SJSA1 (cell line): ENCODE measurements around the gene BNIP5. TPM values are rescaled to one million over a fixed set of nuclear protein-coding genes. Genes with fewer than 3 reads are reported as not detected.

ENCODE experiments used
- DNase-seq, 2 experiments: peaks; one replicate each; pipeline ENCODE4 v3.0.0-alpha.2; 2015 to 2020; ENCODE audit warnings: low spot score in 2 of 2, low read depth in 1 of 2
- H3K27ac ChIP-seq: fragments of 250-450 bp; sonication (Bioruptor Pico); 2 replicates; pipeline ENCODE4 v1.5.1; 2020; ENCODE audit warnings: mild to moderate bottlenecking, moderate library complexity
- H3K27me3 ChIP-seq: fragments of 250-450 bp; sonication (Bioruptor Pico); replicated peaks from 2 replicates; pipeline ENCODE4 v1.5.1; 2020; ENCODE audit warnings: mild to moderate bottlenecking, moderate library complexity
- H3K36me3 ChIP-seq: fragments of 250-450 bp; sonication (Bioruptor Pico); 2 replicates; pipeline ENCODE4 v1.5.1; 2020; ENCODE audit warnings: mild to moderate bottlenecking
- H3K4me1 ChIP-seq: fragments of 250-450 bp; sonication (Bioruptor Pico); replicated peaks from 2 replicates; pipeline ENCODE4 v1.6.1; 2021; ENCODE audit warnings: mild to moderate bottlenecking
- H3K4me3 ChIP-seq: fragments of 250-450 bp; sonication (Bioruptor Pico); 2 replicates; pipeline ENCODE4 v1.5.1; 2020; ENCODE audit warnings: mild to moderate bottlenecking
- H3K9me3 ChIP-seq: fragments of 250-450 bp; sonication (Bioruptor Pico); replicated peaks from 2 replicates; pipeline ENCODE4 v1.5.1; 2020; ENCODE audit warnings: mild to moderate bottlenecking
- total RNA-seq: library from RNA; depleted of rRNA; stranded (reverse); fragments of >200 nt; shearing (Covaris generic); gene quantifications from 2 replicates; pipeline ENCODE4 v1.2.3, GENCODE V29; 2014

The BNIP5 gene
- total RNA-seq, 1 experiment from 2014 or later = not detected

DNA sequence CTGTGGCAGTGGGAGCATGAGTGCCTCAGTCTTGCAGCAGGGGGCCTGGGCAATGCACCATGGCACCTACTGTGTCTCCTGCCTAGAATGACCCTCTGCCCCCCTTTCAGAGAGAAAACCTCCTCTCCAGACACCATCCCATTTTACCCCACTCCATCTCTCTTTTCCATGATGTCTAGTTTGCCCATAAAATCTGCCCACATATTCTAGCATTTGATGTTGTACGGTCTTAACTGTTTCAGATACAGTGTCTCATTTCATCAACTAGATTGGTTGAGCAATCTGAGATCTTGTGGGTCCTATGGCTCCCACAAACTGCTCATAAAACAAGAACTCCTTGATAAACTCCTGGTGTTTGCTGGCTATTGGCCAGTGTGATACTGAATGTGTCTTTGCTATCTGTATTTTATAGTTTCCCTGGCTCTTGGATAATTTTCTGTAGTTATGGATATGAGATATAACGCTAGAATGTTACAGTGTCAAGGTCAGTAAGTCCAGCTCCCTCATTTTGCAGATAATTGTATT, 58.7 kb downstream of the BNIP5 start:
- Histone ChIP-seq H3K4me3 (no peak overlapping the region), H3K27me3 (peaks cover 8% of the 10 kb centered on the region)

DNA sequence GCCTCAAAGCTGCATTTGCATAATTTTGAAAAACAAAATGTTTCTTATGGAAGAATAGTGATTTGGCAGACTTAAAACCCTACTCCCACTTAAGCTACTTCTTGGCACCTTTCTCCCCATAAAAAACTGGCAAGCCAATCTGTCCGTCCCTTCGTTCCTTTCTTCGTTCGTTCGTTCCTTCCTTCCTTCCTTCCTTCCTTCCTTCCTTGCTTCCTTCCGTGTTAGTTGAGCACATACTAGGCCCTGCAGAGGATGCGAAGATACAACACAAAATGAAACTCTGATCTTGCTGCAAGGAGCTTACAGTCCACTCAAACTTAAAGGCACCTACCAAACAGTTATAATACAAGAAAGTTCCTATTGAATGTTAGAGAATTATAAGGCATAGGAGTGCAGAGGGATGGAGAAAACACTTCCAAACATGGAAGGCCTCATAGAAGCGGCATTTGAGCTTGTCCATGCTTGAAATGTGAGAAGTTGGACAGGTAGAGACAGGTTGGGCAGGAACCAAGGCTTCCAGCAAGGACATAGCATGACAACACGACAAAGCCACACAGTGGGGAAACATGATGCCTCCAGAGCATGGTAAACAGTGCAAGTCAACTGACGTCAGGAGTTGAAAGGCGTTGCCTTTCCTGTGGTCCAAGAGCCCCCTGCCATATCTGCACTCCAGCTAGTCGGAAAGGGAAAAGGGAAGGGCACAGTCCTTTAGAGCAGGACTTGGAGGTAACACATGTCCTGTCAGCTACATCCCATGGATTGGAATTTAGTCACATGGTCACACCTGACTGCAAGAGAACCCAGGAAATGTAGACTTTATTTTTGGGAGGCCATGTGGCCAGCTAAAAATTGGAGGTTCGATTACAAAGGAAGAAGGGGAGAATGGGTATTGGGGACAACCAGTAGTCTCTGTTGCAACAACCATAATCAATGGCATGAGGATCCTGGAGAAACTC, 59.8 kb downstream of the BNIP5 start:
- Histone ChIP-seq H3K36me3 (no peaks in the 10 kb centered on the region), H3K4me1 (no peaks in the 10 kb centered on the region), H3K9me3 (no peaks in the 10 kb centered on the region), H3K27me3 (peaks cover 8% of the 10 kb centered on the region), H3K4me3 (no peak overlapping the region), H3K27ac (no peak overlapping the region)
- DNase-seq = no peak

More for the DNA sequence above, 58.7 kb downstream of the BNIP5 start:
- Histone ChIP-seq H3K9me3 (no peaks in the 10 kb centered on the region), H3K36me3 (no peaks in the 10 kb centered on the region), H3K27ac (no peak overlapping the region), H3K4me1 (no peaks in the 10 kb centered on the region)
- DNase-seq = no peak

DNA sequence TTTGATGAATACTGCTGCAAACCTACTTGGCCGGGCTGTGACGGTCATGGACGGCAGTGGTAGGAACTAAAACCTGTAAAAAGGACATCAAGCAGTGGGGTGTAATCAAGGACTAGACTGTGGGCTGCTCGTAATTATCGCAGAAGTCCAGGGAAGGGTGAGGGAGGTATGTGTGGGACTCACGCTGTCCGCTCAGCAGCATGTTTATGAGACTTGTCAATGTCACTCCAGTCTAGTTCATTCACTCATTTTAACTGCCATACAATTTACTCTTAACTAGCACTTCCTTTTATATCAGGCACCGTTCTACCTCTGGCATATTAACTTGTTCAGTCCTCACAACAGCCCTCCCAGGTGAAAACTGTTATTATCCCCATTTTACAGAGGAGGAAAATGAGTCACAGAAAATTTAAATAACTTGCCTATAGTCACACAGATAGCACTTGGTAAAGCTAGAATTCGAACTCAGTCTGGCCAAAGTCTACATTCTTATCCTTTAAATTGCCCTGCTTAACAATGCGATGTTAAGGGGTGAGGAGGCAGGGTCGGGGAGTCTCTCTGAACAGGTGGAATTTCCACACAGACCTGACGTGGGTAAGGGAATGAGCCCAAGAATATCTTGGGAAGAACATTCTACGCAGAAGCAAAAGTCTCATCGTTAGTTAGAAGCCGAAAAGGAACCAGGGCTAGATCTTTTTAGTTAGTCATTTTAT, 62.7 kb downstream of the BNIP5 start:
- Histone ChIP-seq H3K4me3 (no peak overlapping the region), H3K36me3 (no peaks in the 10 kb centered on the region), H3K9me3 (no peaks in the 10 kb centered on the region), H3K27ac (no peak overlapping the region), H3K4me1 (no peaks in the 10 kb centered on the region), H3K27me3 (peaks cover 8% of the 10 kb centered on the region)
- DNase-seq = no peak

DNA sequence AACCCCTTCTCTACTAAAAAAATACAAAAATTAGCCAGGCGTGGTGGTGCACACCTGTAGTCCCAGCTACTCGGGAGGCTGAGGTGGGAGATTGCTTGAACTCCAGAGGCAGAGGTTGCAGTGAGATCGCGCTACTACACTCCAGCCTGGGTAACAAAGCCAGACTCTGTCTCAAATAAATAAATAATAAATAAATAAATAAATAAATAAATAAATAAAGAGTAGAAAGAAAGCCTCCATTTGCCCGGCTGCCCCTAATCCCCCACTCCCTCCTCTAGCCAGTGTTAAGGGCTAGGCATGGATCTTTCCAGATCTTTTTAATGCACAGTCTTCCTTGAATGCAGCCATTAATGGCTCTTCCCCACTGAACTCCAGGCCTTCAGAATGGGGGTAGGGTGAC, 63.6 kb downstream of the BNIP5 start:
- H3K27ac ChIP-seq = no peak overlapping the region
- no peaks in the 10 kb centered on the region for H3K36me3 ChIP-seq
- no peaks in the 10 kb centered on the region for H3K4me1 ChIP-seq
- no peaks in the 10 kb centered on the region for H3K9me3 ChIP-seq
- H3K27me3 ChIP-seq = peaks cover 8% of the 10 kb centered on the region
- DNase-seq = no peak
- no peak overlapping the region for H3K4me3 ChIP-seq

DNA sequence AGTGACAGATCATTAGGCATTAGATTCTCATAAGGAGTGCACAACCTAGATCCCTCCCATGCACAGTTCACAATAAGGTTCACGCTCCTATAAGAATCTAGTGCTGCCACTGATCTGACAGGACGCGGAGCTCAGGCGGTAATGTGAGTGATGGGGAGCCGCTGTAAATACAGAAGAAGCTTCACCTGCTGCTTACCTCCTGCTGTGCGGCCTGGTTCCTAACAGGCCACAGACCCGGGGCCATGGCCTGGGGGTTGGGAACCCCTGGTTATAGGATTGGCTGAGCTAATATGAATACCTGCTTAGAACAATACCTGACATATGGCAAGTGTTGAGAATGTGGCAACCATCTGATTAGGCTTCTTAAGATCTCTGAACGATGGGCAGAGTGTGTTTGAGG, 64.5 kb downstream of the BNIP5 start:
- H3K36me3 ChIP-seq = no peaks in the 10 kb centered on the region
- peaks cover 8% of the 10 kb centered on the region for H3K27me3 ChIP-seq

DNA sequence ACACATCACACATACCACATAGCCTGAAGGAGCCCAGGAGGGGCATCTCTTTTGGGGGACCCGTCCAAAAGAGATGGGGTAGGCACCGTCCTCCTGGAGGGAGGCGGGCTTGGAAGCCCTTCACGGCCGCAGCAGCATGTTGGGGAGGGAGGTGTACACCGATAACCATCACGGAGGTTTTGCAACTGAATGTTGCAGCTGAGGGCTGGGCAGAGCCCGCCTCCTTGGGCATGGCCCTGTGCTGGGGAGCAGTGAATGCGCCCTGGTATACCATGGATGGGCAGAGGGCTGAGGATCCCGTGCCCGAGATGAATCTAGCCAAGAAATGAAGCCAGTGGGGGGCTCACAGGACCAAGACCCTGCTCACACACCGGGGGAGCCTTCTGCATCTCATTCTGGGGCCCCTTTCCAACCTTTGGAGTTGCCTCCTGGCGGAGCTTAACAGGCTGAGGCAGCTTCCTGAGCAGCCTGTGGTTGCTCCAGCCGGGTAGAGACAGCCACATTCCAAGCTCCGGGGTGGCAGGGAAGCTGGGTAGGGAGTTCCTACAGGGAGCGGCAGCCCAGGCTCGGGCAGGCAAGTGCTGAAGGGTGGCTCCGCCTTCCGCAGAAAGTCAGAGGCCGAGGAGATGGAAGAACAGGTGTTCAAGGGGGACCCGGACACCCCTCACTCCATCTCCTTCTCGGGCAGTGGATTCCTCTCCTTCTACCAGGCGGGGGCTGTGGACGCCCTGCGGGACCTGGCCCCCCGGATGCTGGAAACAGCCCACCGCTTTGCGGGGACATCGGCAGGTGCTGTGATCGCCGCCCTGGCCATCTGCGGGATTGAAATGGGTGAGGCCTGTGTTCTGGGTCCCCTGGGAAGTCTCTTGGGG, 66.6 kb downstream of the BNIP5 start, which contains the start of gene PNPLA1:
TSS of gene PNPLA1 (plus strand) at position 227 of the 872 bp plus-strand sequence. CDS start at position 627, 400 bp downstream.
- Histone ChIP-seq H3K4me1 (no peaks in the 10 kb centered on the region), H3K36me3 (no peaks in the 10 kb centered on the region), H3K27me3 (peaks cover 4% of the 10 kb centered on the region), H3K4me3 (no peak within 1 kb of the TSS), H3K27ac (no peak within 1 kb of the TSS), H3K9me3 (no peaks in the 10 kb centered on the region; the same call in 1 of the 2 replicates)
- no peak for DNase-seq

More for the DNA sequence above, 64.5 kb downstream of the BNIP5 start:
- H3K9me3 ChIP-seq = no peaks in the 10 kb centered on the region
- H3K27ac ChIP-seq = no peak overlapping the region
- no peak for DNase-seq
- H3K4me3 ChIP-seq = no peak overlapping the region
- no peaks in the 10 kb centered on the region for H3K4me1 ChIP-seq

DNA sequence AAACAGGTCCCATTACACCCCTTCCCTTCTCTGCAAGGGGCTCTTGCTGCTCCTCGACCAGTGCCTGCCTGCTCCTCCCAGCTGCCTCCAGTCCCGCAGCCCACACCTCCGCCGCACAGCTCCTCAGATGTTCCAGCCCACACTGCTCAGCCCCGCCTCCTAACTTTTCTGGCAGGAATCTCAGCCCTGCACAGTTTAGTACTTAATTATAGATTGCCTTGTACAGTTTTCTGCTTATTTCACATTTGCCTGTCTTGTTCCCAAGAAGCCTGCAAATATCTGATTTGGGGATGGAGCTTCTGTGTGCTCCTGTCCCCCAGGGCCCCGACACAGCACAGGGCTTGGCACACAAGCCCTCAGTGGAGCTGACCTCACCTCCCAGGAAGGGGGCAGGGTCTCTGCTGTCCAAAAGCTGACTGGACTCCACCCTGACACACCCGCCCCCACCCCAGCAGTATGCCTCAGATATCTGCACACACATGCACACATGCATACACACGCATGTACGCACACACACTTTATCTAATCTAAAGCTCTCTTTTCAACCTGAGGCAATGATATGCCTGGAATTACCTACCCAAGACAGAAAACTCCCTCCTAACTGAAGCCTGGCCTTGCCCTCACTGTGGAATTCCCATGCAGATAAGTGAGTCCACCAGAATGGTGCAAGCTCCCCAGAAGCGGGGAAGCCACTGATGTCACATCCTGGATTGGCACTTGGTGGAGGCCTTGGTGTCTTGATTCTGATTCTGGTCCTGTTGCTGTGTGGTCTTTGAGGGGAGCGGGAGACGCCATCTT, 68.0 kb downstream of the BNIP5 start:
- H3K9me3 ChIP-seq = no peaks in the 10 kb centered on the region; the same call in 1 of the 2 replicates

DNA sequence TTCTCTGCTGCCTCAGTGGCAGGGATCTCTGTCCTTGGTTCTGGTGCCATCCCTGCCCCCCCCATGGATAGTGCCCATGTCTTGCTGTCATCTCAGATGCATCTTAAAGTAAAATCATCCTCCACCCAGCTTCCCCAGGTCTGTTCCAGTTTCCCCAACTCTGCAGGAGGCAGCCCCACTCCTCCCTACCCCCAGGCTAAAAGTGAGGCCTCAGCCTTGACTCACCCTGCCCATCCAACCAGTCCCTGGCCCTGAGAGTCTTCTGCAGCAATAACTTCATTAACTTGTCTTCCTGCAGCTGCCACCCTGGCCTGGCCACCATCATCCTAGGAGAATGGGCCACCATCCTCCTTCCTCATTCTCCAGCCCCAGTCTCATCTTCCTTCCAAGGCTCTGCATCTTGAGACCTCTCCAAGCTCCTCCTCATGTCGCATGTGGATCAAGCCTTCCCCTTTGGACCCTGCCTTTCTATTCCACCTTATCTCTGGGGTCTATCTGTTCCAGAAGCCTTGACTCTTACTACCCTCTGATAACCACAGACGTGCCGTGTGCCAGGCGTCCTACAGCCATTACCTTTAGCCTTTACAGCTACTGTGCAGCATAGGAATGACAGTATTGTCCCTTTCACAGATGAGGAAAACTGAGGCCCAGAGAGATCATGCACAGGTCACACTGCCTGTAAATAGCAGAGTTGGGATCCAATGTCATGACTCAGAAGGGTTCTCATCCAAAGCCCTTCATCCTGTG, 68.8 kb downstream of the BNIP5 start:
- Histone ChIP-seq H3K9me3 (no peaks in the 10 kb centered on the region; the same call in 1 of the 2 replicates), H3K4me3 (no peak overlapping the region), H3K36me3 (no peaks in the 10 kb centered on the region), H3K27ac (no peak overlapping the region), H3K4me1 (no peaks in the 10 kb centered on the region), H3K27me3 (peaks cover 5% of the 10 kb centered on the region)
- no peak for DNase-seq

More for the DNA sequence above, 68.0 kb downstream of the BNIP5 start:
- H3K4me3 ChIP-seq = no peak overlapping the region
- DNase-seq = no peak
- H3K27me3 ChIP-seq = peaks cover under 1% of the 10 kb centered on the region
- no peaks in the 10 kb centered on the region for H3K4me1 ChIP-seq
- no peak overlapping the region for H3K27ac ChIP-seq
- H3K36me3 ChIP-seq = no peaks in the 10 kb centered on the region

DNA sequence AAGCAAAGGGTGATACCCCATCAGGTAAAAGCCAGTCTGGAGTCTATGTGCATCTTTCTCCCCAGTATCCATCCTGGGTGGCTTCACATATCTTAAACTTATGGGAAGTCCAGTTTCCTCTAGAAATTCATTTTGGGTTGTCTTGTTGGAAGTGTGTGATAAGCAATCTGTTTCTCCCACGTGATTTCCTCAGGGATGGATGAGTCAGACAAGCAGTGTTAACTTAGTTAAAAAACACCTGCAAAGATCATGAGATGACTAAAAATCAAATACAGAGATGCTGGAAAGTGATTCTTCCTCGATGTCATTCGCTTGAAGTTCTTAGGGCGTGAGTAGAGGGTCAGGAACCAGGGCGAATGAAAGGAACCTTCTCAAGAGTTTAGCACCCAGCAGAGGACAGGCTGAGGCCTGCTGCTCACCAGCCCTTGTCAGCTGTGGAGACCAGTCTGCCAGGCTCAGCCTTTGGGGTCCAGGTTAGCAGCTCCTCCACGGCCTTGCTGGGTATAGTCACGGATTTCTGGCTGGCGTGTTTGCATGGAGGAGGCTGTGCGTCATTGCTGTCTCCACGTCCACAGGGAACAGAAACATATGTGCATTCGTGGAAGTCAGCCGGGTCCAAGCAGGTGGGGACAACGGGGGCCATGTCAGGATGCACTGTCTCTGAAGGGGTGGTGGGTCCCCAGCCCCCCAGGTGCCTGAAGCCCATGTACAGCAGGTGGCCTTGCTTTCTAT, 69.6 kb downstream of the BNIP5 start:
- Histone ChIP-seq H3K9me3 (no peaks in the 10 kb centered on the region; the same call in 1 of the 2 replicates), H3K27ac (no peak overlapping the region), H3K27me3 (peaks cover 10% of the 10 kb centered on the region), H3K36me3 (no peaks in the 10 kb centered on the region), H3K4me1 (no peaks in the 10 kb centered on the region), H3K4me3 (no peak overlapping the region)
- no peak for DNase-seq
